Effector CD4-positive, alpha-beta T cell (primary cell): ENCODE results near the gene VWA1.
"Not testable (repeated sequence)": the region's sequence is repeated elsewhere in the genome, so short reads cannot be mapped to it uniquely, and the experiment has no call there.

Source experiments
- DNase-seq: peaks from one replicate; pipeline ENCODE4 v3.0.0-alpha.2; 2020

Gene VWA1

GRCh38 chr1:1437904-1438376 is 2.5 kb downstream of the VWA1 start:
- no peak for DNase-seq

DNA sequence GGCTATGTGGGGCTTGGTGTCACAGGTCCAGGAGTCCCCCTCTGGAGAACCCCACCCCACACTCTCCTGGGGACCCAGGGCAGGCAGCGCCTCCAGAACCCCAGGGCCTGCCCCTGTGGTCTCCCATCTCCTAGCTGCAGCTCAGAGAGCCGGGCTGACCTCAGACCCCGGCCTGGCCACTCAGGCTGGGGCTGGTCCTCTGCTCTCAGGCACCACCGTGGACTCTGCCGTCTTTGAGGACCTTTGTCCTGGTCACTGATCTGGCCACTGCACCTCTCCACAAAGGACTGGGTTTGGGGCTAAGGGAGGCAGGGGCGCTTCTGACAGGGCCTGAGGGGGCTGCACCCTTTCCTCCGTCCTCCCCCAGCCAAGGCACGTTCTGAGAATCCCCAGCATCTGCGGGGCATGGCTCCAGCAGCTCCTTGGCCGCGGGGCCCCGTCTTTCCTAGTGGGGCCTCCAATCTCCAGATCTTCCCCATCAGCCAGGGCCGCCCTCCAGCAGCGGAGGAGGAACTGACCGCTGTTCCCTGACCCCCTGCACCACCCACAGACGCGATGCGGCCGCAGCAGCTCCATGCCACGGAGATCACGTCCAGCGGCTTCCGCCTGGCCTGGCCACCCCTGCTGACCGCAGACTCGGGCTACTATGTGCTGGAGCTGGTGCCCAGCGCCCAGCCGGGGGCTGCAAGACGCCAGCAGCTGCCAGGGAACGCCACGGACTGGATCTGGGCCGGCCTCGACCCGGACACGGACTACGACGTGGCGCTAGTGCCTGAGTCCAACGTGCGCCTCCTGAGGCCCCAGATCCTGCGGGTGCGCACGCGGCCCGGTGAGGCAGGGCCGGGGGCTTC is 3.3 kb downstream of the VWA1 start:
- DNase-seq: no peak

- DNase-seq: no peak
These were observed 4.2 kb downstream of the VWA1 start for GRCh38 chr1:1439546-1440261.

DNA sequence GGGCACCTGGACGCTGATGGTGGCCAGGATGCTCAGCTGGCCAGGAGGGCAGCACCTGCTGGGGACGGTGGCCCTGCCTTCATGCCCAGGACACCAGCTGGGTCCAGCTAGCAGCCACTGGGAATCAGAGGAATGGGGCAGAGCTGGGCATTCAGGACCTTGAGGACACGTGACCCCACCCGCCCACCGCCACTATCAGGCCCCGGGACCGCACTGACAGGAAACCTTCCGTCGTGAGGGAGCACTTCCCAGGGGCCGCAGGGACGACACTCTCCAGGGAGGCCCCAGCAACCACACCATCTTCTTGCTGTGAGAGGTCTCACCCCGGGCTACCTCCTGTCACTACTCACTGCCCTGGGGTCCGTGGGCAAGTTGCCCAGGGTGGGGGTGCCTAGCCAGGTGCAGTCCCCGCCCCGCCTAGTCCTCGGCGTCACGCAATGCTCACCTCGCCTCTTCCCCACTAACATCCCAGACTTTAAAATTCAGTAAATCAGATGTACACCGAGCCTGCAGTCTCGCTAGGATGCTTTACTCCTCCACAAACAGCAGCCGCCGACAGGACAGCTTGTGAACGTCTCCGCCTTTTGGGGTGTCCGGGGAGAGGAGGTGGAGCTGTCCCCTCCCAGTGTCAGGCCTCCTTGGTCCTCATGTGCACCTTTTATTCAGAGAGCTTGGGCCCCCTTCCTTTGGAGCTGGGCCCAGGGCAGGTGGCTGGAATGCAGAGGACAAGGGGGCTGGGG is 4.9 kb downstream of the VWA1 start:
- DNase-seq: no peak

GRCh38 chr1:1441002-1441888 is 5.8 kb downstream of the VWA1 start:
- peak; percentile 36 for DNase-seq

- no peak for DNase-seq
These were observed 6.7 kb downstream of the VWA1 start for GRCh38 chr1:1442069-1442770.

- DNase-seq: not testable (repeated sequence)
These were observed 11.1 kb downstream of the VWA1 start for GRCh38 chr1:1446631-1447030.

GRCh38 chr1:1449099-1449739 is 13.7 kb downstream of the VWA1 start, which contains the start of gene ATAD3C:
Gene ATAD3C, plus strand, starts transcription at chr1:1449689. Its CDS starts 995 bp downstream, at chr1:1450684.
- DNase-seq: no peak

- not testable (repeated sequence) for DNase-seq
These were observed 15.1 kb downstream of the VWA1 start for GRCh38 chr1:1450616-1451015.

GRCh38 chr1:1451696-1452364 is 16.3 kb downstream of the VWA1 start:
- no peak for DNase-seq

- not testable (repeated sequence) for DNase-seq
These were observed 16.9 kb downstream of the VWA1 start for GRCh38 chr1:1452365-1452739.

- no peak for DNase-seq
These were observed 17.4 kb downstream of the VWA1 start for GRCh38 chr1:1452882-1453281.

GRCh38 chr1:1454286-1455056 is 19.0 kb downstream of the VWA1 start:
- not testable (repeated sequence) for DNase-seq

- DNase-seq: no peak
These were observed 19.9 kb downstream of the VWA1 start for GRCh38 chr1:1455366-1455884.

DNA sequence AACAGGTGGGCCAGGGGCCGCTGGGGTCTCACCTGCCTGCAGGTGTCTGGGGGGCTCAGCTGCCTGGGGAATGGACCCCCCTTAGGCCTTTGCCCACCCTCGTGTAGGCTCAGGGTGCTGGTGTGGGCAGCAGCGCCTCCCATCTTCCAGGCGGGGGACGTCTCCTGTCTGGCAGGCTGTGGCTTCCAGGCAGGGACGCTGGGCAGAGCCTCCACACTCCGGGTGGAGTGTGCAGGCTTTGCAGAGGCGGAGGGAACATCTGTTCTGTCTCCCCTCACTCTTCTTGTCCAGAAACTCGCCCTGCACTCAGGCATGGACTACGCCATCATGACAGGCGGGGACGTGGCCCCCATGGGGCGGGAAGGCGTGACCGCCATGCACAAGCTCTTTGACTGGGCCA is 20.4 kb downstream of the VWA1 start:
- not testable (repeated sequence) for DNase-seq

DNA sequence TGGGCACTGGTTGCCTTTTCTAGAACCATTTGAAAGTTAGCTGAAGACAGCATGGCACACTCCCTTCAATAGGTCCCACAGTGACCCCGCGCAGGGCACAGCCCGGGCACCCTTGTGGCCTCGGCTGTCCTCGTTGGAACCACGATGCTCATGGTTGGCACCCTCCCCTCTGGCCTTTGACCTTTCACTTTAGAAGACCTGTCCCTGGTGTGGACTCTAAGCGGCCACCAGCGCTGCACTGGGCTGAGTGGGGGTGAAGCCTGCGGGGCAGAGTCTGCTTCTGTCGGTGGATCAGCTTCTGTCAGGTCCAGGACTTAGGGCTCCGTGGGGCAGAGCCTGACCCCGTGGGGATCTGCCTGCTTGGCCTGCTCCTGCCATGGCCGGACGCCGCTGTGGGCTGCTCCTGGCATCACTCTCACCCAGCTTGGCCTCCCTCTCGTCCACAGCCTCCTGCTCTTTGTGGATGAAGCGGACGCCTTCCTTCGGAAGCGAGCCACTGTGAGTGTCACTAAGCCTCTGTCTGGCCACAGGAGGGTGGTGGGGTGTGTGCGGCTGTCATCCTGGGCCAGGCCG is 21.3 kb downstream of the VWA1 start:
- not testable (repeated sequence) for DNase-seq

GRCh38 chr1:1459156-1459555 is 23.7 kb downstream of the VWA1 start:
- not testable (repeated sequence) for DNase-seq

DNA sequence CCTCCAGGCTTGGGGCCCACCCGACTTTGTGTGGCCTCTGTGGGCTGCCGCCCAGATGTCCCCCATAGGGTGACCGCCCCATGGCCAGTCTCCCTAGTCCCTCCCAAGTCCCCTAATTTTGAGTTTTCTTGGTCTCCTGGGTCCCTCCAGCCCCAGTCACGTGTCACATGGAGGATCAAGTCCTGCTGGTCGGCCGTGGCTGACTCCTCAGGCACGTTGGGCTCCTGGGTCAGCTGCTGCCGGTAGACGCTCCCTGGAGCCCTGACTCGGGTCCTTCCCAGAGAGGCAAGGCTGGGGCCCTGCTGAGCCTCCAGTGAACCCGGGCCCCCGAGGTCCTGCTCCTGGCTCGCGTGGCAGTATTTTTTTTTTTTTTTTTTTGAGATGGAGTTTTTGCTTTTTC is 24.2 kb downstream of the VWA1 start:
- not testable (repeated sequence) for DNase-seq
